ENCODE measurements around the gene RPUSD1.

Gene RPUSD1

DNA sequence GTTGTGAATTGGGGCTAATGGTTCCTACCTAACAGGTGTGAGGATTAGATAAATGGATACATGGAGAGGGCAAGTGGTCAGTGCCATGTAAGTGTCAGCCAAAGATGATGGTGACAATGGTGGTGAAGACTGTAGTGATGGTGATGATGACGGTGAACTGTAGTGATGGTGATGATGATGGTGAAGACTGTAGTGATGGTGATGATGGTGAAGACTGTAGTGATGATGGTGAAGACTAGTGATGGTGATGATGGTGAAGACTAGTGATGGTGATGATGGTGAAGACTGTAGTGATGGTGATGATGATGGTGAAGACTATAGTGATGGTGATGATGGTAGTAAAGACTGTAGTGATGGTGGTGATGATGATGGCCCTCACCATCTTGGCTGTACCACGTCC, 30.4 kb upstream of the RPUSD1 start:
- no peak for DNase-seq

DNA sequence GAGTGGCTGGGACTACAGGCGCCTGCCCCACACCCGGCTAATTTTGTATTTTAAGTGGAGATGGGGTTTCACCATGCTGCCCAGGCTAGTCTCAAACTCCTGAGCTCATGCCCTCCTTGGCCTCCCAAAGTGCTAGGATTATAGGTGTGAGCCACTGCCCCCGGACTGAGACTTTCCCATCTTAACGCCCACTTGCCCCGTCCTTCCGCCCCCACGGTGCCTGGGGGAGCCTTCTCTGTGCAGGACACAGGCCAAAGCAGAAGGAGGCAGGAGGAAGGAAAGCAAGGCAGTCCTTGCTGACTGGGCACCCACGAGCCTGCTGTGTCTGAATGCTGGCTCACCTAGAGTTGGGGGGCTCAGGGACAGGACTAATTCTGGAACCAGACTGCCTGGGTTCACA, 30.0 kb upstream of the RPUSD1 start:
- DNase-seq = no peak

- no peak for DNase-seq
Observed at GRCh38 chr16:817001-817906, 29.1 kb upstream of the RPUSD1 start.

GRCh38 chr16:815861-816260, 27.7 kb upstream of the RPUSD1 start:
- DNase-seq = no peak

GRCh38 chr16:814974-815373, 26.8 kb upstream of the RPUSD1 start:
- no peak for DNase-seq

DNA sequence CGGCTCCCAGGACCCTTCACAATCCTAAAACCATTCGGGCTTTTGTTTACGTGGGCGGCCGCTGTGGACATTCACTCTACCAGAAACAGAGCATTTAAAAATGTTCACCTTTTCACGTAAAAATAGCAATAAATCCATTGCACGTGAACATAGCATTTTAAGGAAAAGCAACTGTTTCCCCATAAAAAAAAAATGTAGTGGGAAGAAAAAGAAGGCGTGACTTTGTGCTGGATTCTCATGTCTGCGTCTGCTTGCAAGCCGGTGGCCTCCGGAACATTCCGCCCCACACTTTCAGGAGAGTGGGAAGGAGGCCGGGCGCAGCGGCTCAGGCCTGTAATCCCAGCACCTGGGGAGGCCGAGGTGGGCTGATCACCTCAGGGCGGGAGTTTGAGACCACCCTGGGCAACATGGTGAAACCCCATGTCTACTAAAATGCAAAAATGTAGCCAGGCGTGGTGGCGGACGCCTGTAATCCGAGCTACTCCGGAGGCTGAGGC, 25.8 kb upstream of the RPUSD1 start:
- DNase-seq = no peak

DNA sequence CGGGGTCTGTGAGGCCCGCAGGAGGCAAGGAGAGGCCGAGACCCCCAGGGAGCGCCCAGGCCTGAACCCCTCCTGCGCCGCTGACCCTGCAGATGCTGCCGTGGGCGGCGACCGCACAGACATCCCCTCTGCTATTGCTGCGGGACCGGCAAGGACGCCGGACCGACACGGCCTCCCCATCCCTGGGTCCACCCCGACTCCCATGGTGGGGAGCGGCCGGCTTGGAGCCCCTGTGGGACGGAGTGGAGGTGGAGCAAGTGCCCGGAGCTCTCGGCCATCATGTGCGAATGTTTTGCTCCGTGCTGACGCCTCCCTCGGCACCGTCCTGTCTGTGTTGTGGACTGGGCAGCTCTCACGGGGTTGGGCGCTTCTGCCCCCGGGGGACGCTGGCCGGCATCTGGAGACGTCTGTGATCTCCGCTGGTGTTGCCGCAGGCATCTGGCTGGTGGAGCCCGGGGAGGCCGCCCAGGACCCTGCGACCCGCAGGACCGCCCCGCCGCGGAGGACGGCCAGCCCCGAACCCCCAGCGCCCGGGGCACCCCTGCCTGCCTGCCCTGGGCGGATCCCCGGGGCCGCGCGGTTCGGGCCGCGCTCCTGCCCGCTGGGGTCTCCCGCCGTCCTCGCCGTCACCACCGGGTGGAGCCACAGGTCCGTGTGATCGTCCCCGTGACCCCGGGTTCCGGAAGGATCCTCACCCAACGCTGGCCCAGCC, 25.2 kb upstream of the RPUSD1 start:
- peak; percentile 4 for DNase-seq

- DNase-seq = no peak
Observed at GRCh38 chr16:808085-808386, 19.9 kb upstream of the RPUSD1 start.

DNA sequence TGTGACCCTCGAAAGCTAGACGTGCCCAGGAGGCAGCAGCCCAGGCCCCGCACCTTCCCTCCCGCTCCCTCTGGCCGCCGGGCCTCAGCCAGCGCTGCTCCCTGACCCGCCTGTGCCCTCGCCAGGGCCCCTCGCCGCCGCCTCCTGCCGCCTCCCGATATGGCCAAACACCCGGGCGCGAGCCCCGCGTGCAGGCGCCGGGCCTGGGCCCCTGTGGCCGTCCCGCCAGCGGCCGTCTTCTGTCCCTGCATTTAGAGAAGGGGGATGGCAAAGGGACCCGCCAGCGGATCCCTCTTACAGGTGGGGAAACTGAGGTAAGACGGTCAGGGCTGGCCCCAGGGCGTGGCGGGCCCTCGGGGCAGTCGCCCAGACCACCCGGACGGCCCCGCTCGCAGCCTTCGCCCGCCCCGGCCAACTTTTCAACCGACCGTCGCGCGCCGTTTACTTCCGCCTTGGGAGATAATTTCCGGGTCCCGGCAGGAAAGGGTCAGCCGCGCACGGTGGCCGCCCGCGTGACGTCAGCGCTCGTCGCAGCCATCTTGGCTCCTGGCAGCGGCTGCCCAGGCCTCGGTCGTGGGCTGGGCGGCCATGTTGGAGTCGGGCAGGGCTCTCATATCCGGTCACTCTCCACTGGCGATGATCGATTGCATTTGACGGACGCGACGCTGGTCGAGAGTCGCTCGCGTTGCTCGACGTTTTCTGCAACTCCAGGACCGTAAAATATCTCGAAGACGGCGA, 19.3 kb upstream of the RPUSD1 start:
- DNase-seq = peak; percentile 78

DNA sequence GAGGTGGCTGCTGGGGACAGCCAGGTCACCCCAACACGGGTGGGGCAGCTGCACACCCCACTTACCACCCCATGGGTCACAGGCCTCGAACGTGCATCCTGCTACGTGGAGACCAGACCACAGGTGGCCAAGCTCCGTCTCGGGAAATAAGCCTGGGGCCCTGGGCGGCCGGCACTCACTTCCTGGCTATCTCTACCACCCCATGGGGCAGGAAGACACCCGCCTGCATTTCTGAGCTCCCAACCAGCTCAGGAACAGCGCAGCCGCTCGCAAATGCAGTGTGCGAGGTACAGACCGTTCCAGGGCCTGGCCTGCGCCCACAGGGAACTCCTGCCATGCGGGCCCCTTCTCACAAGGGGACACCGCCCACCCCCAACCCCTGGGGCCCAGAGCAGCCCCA, 17.3 kb upstream of the RPUSD1 start:
- DNase-seq = no peak

GRCh38 chr16:804193-805048, 16.2 kb upstream of the RPUSD1 start:
- no peak for DNase-seq

DNA sequence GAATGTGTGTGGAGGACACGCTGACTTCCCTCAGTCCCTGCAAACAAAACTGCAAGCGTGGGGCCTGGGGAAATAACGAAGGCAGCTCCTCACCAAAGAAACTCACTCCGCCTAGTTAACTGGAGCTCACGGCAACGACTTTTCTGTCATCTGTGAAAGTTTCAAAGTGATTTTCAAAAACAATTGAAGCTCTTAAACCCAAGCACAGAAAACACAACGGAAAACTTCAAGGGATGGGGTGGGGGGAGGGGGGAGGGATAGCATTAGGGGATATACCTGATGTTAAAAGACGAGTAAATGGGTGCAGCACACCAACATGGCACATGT, 15.5 kb upstream of the RPUSD1 start:
- no peak for DNase-seq

DNA sequence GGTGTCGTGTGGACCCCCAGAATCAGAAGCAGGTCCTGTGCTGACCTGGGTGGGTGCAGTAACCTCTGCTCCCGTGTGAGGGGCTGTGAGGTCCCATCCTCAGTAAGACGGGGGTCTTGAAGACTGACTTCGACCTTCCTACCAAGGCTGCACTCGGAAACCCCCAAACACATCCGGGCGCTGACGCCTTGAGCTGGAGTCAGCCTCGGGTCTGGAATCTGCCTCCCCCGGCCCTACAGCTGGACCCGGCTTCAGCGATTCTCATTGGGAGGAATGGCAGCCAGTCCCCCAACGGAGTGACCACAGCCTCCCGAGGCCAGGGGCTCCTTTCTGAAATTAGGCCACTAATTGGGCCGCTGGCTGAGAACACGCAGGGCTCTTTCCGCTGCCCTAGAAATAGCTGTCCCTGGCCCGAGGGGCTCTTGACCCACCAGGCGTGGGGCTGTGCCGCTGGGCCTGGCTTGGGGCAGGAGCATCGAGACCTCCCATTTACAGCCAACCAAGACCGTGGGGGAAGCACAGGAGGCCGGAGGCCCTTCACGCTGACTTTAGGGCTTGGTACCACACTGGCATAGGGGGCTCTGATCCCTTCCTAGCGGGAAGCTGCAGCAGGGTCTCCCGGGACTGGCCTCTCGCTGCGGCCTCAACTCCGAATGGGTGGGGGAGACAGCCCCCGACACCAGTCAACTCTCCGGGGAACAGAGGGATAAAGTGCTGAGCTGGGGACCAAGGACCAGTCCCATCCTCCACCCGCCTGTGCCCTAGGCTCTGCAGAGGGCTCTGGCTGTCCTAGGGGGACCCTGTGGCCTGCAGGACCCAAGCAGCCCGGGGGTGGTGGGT, 15.0 kb upstream of the RPUSD1 start:
- no peak for DNase-seq

DNA sequence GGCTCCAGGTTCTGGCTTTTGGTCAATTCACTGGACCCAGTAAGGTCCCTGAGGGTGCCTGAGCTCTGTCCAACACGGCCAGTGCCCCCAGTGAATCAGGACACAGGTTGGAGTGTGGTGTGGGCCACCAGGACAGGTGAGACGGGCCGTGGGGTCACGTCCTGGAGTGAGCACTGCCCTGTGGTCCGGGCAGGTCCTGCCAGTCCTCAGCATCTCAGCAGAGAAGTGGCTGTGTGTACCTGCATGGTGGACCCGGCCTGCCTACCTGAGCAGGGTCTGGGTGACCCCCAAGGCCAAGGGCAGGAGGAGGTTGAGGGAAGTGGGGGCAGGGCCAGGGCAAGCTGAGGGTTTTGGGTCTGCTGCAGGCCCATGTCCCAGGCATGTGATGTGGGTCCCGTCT, 14.3 kb upstream of the RPUSD1 start:
- DNase-seq = no peak

GRCh38 chr16:801584-802363, 13.6 kb upstream of the RPUSD1 start:
- DNase-seq = no peak

GRCh38 chr16:800834-801511, 12.8 kb upstream of the RPUSD1 start:
- DNase-seq = no peak

- DNase-seq = no peak
Observed at GRCh38 chr16:799948-800833, 12.0 kb upstream of the RPUSD1 start, which contains the start of gene GNG13. Gene GNG13 (minus strand): TSS chr16:800734. CDS start chr16:799077, 1,657 bp downstream.

DNA sequence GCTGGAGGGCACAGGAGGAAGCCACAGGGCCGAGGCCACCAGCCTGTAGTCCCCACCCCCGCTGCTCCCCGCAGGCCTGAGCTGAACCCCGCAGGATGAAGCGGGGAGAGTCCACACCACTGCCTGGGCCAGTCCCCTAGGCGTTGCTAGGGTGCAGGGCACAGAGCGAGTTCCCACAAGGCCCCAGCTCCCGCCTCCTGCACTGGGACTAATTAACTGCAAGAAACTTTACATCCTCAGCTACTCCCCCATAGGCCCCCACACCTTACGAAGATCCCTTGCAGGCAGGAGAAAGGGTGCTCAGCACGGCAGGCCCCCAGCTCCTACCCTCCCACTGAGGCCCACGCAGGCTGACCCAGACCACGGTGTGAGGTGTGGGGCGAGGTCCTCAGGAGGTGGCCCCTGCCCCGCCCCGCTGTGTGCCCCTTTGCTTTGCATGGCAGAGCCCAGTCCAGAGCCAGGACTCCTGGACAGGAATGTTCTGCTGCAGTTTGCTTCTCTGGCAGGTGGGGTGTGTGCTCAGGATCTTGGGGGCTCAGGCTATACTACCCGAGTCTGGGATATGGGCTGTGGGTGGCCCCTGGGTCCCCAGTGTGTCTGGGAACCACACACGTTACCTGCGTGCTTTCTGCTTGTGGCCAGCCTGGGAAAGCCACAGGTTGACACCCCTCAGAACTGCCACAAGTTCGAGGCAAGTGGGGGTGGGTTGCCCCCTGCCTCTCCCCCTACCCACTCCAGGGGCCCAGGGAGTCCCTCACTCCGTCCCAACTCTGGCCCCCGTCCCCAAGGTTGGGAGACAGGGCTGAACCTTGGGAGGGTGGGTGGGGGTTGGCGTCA, 11.1 kb upstream of the RPUSD1 start:
- no peak for DNase-seq
